GM21367 (cell line): ENCODE data around the gene ELMO1.

Experiments
- ATAC-seq: cut with Tn5 transposase; IDR thresholded peaks from one replicate; pipeline ENCODE4 v1.9.1; 2021; ENCODE audit not compliant: unreplicated experiment

The ELMO1 gene

GRCh38 chr7:37109016-37109683 lies 339.5 kb downstream of the ELMO1 start:
- ATAC-seq, result no peak

DNA sequence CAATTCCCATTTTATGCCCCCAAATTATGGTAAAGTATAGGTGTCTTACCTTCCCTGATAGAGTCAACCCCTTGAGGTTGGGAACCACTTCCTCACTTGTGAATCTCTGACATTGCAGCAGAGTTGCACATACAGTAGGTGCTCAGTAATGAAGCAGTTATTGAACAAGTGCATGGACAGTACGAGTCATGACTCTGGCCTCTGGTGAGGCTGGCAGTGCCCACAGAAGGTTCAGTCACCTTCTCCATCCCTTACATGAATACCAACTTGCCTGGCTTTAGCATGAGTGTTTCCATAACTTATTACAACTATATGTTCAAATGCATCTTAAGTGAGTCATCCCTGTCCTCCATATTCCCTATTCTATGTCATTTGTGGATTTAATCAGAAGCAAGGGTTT lies 340.0 kb downstream of the ELMO1 start:
- no peak for ATAC-seq

DNA sequence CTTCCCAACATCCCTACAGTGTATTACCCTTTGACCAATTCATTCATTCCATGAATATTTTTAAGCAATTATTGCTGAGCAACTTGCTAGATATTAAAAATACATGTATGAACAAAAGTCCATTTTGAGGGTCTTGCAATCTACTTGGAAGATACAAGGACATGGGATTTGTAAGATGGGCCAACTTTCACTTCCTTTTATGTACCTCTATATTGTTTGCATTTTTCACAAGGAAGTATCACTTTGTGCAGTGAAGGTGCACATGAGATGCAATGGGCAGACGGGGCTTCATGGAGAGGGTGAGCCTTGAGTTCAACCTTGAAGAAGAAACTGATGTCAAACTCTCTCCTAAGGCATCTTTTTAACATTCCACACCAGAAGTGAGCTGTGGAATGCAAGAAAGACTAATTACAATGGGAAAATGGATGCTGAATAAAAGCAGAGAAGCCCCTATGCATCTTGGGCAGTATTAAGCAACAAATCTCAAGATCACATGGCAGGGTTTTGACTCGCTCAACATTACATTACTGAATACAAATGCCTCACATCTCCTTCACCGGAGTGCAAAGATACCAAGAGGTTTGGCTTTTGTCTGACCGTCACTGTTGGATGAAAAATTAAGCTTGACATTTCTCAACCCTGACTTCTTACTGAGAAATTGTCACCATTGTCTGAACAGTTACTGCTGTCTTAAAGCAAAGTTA lies 341.5 kb downstream of the ELMO1 start:
- ATAC-seq, result no peak

- ATAC-seq, result no peak
These were observed 342.9 kb downstream of the ELMO1 start for GRCh38 chr7:37105762-37106161.

DNA sequence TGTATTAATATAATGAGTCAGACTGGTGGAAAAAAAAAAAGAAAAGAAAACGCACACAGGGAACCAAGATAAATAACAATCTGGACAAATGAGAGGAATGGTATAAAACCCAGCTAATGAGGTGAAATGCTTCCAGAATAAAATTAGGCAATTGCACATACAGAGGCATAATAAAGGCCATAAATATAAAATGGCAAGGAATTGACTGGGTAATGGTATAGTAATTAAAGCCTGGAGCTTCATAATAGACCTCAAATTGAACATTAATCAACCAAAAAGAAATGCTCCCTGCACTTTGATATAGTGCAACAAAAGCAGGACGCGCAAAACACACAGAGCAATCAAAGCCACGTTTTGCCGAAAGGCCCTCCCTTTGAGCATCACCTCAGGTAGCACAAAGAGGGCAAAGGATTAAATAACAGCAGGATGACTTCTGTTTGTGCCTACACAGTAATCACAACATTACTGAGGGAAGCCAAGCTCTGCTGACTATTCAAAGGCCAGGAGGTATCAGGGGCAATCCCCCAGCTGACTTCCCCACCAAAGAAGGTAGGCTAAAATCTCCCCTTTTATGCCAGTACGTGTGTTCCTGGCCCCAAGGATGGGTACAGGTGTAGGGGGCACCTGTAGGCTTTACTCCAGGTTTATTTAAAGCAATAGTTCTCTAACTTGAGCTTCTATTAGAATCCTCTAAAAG lies 343.7 kb downstream of the ELMO1 start:
- ATAC-seq, result no peak

- no peak for ATAC-seq
These were observed 346.0 kb downstream of the ELMO1 start for GRCh38 chr7:37102518-37103137.

DNA sequence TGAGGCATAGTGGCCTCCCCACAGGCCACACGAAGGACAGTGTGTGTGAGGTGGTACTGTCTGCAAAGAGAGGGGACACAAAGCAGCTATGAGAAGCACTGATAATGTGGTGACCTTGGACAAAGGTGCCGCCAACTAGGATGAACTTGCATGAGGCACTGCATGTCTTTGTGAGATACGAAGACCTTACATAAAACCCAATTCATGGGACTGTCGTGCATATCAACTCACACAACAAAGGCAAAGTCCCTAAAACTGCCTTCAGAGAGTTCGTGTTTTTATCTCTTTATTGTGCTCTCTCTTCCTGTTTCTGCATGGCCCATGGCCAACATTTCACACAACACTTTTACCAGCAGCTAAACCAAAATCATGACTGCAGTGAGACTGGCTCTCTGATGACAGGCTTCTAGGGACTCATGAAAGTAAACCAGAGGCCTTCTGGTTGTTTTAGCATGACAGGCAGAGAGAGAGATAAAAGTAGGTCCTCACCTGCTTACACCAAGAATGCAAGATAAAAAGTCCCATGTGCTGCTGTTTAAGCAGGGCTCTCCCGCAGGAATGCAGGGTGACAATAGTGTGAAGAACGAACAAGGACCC lies 347.8 kb downstream of the ELMO1 start:
- ATAC-seq, result no peak

GRCh38 chr7:37098762-37099161 lies 349.9 kb downstream of the ELMO1 start:
- ATAC-seq, result no peak

- ATAC-seq, result no peak
These were observed 350.7 kb downstream of the ELMO1 start for GRCh38 chr7:37097983-37098382.

GRCh38 chr7:37097276-37097675 lies 351.4 kb downstream of the ELMO1 start:
- ATAC-seq, result no peak

GRCh38 chr7:37096341-37096740 lies 352.3 kb downstream of the ELMO1 start:
- no peak for ATAC-seq

DNA sequence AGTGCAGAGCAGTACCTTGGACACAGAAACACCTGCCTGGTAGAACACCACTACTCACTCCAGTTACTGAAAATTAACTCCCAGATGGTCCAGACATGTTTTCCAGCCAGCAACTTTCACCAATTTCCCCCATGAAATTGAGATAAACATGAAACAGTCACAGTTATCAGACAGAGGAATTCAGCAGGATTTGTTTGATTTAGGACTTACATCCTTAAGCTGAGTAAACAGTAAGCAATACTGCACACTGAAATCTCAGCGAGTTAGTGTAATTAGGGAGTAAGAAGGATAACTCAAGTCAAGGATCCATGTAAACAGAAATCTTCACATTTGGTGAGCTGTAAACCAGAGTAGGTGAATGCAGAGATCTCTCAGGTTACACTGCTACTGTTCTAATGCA lies 353.5 kb downstream of the ELMO1 start:
- ATAC-seq, result no peak

- no peak for ATAC-seq
These were observed 355.4 kb downstream of the ELMO1 start for GRCh38 chr7:37093257-37093656.

GRCh38 chr7:37092548-37092947 lies 356.1 kb downstream of the ELMO1 start:
- ATAC-seq, result no peak

GRCh38 chr7:37089972-37090371 lies 358.7 kb downstream of the ELMO1 start:
- no peak for ATAC-seq

- no peak for ATAC-seq
These were observed 363.1 kb downstream of the ELMO1 start for GRCh38 chr7:37085600-37085999.

- ATAC-seq, result no peak
These were observed 364.4 kb downstream of the ELMO1 start for GRCh38 chr7:37084303-37084702.

- no peak for ATAC-seq
These were observed 365.2 kb downstream of the ELMO1 start for GRCh38 chr7:37083311-37084096.

- ATAC-seq, result no peak
These were observed 367.2 kb downstream of the ELMO1 start for GRCh38 chr7:37081436-37081835.

GRCh38 chr7:37079420-37079819 lies 369.2 kb downstream of the ELMO1 start:
- ATAC-seq, result no peak

DNA sequence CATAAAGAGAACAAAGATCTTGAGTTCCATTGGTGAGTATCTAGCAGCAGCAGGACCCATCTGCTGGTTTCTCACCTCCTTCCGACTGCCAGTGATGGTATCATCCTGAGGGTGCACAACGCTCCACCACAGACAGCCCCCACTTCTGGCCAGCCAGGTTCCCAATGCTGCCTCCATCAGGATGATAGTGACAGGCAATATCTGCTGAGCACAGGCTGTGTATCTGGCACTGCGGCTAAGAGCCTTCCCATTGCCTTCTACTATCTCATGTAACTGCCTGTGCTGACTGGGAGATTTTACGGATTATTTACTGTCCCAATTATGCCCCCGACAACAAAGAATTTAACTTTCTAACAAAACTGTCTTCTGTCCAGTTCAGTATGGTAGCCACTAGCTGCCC lies 372.0 kb downstream of the ELMO1 start:
- no peak for ATAC-seq
